GM12878 (cell line): Measurements from ENCODE around the gene VAX1. TPM values are rescaled to one million over a fixed set of nuclear protein-coding genes. Genes with fewer than 3 reads are reported as not detected.
A peak's percentile ranks its signal among the peaks of the same experiment; 100 is the strongest.

ENCODE experiments used
- CUX1 ChIP-seq: IDR thresholded peaks from 2 replicates; pipeline ENCODE4 v1.6.1; 2012; ENCODE audit warnings: improper control_type of control experiment, low read depth, low read length; ENCODE audit not compliant: insufficient replicate concordance
- E2F4 ChIP-seq: IDR thresholded peaks from 2 replicates; pipeline ENCODE4 v1.6.1; 2012; ENCODE audit warnings: low read depth, low read length, improper control_type of control experiment
- FOXK2 ChIP-seq: fragments of 450-650 bp; IDR thresholded peaks from 2 replicates; pipeline ENCODE4 v1.6.1; 2017; ENCODE audit warnings: mild to moderate bottlenecking, moderate library complexity
- GABPA ChIP-seq: IDR thresholded peaks from 2 replicates; pipeline ENCODE4 v1.6.1; 2014; ENCODE audit warnings: antibody characterized with exemption, low read depth, mild to moderate bottlenecking, inconsistent platforms
- HSF1 ChIP-seq: fragments of 150-350 bp; IDR thresholded peaks from 2 replicates; pipeline ENCODE4 v1.6.1; 2014; ENCODE audit warnings: mild to moderate bottlenecking, low read depth, low read length
- IRF5 ChIP-seq: fragments of 450-650 bp; IDR thresholded peaks from 2 replicates; pipeline ENCODE4 v1.6.1; 2017; ENCODE audit warnings: borderline replicate concordance
- NKRF ChIP-seq: fragments of 450-650 bp; conservative IDR thresholded peaks from 2 replicates; pipeline ENCODE4 v1.6.1; 2017; ENCODE audit warnings: mild to moderate bottlenecking, moderate library complexity
- NRF1 ChIP-seq: conservative IDR thresholded peaks from 2 replicates; pipeline ENCODE4 v1.6.1; 2011; ENCODE audit warnings: mild to moderate bottlenecking, low read depth, low read length, improper control_type of control experiment
- RUNX3 ChIP-seq: IDR thresholded peaks from 2 replicates; pipeline ENCODE4 v1.6.1; 2012; ENCODE audit warnings: low read length, inconsistent platforms
- SIN3A ChIP-seq: IDR thresholded peaks from 2 replicates; pipeline ENCODE4 v1.6.1; 2012; ENCODE audit warnings: low read depth, low read length, improper control_type of control experiment
- YBX1 ChIP-seq: fragments of 450-650 bp; IDR thresholded peaks from 2 replicates; pipeline ENCODE4 v1.6.1; 2016; ENCODE audit warnings: antibody characterized with exemption
- ZNF274 ChIP-seq: IDR thresholded peaks from one replicate; pipeline ENCODE4 v1.8.0; 2011; ENCODE audit not compliant: insufficient read length, insufficient read depth
- ZNF592 ChIP-seq: fragments of 450-650 bp; IDR thresholded peaks from 2 replicates; pipeline ENCODE4 v1.6.1; 2017; ENCODE audit warnings: mild to moderate bottlenecking, moderate library complexity
- polyA plus RNA-seq, 11 experiments: library from polyadenylated mRNA; depleted of rRNA in 4 of 11; unstranded in 6 of 11; stranded (reverse) in 5 of 11; fragments of >200 nt; fragmentation: Nextera tagmentation in 4 of 11; fragmentation: Illumina TruSeq in 1 of 11; extraction: Ambion mirVana in 4 of 11; extraction: Trizol in 1 of 11; gene quantifications; 1 replicate in 1 of 11; 2 replicates in 10 of 11; pipeline versions ENCODE4 v1.2.1 to v1.2.3, GENCODE V29; 2011 to 2016; ENCODE audit warnings: inconsistent platforms in 2 of 11, missing spikeins in 2 of 11, low read depth in 1 of 11
- total RNA-seq, 4 experiments: library from RNA; depleted of rRNA in 3 of 4; stranded (reverse); fragments of >200 nt in 3 of 4; fragmentation: Illumina TruSeq in 1 of 4; extraction: Trizol in 1 of 4; gene quantifications; 2 replicates each; pipeline versions ENCODE4 v1.2.1 to v1.2.3, GENCODE V29; 2013 to 2021

The VAX1 gene
- total and polyA plus RNA-seq, 10 of the 15 experiments (the other 5 are each of a cell fraction or from before 2014, with no cell fraction given), result not detected

- TF ChIP-seq SIN3A (0 out of 2 replicates have a peak, but pooled peaks have one; percentile 8), ZNF592 (no peak; the same call in 1 of the 2 replicates), RUNX3 (0 out of 2 replicates have a peak, but pooled peaks have one; percentile 5), CUX1 (no peak), IRF5 (no peak), GABPA (no peak), NKRF (no peak), E2F4 (no peak), YBX1 (no peak), HSF1 (no peak), ZNF274 (no peak), FOXK2 (no peak), NRF1 (no peak)
Measured at GRCh38 chr10:117174439-117175214, 36.6 kb upstream of the VAX1 start (continued).
